Measurements from ENCODE around the gene UTS2B. TPM values are rescaled to one million over a fixed set of nuclear protein-coding genes. Genes with fewer than 3 reads are reported as not detected.

Gene UTS2B, protein sequence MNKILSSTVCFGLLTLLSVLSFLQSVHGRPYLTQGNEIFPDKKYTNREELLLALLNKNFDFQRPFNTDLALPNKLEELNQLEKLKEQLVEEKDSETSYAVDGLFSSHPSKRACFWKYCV
- 0.89 TPM for total RNA-seq

DNA sequence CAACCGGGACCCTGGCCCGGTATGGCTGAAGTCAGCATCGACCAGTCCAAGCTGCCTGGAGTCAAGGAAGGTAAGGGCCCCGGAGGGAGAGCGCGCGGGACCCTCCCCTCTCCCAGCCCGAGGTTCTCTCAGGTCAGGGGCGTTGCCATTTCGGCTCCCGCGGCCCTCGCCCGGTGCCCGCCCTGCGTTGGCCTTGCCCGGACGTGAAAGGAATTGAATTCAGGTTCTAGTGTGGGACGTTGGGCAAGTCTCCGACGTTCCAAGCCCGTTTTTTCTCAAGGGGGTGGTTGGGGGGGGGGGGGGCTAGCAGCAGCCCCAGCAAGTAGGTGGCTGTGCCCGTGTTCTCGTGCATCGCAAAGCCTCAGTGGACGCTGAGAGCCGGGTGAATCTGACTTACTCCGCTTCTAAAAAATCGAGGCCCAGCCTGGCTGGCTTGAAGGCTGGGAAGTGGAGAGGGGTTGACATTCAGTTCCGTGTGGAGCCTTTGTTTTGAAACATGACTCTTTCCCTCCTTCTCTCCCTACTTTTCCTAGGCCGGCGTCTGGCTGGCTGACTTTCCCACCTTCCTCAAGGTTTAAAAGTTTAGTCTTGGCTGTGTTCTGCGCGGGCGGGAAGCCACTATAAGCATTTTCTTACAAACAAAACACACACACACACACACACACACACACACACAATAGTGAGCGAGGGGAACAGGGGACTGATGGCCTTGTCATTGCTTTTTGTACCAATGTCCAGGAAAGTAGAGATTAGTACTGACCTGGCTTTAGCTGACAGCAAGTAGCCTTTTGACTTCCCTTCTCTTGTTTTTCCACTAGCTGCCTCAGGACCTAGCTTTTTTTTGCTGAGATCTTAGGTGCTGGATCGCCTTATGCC is at the start of gene UTS2B:
UTS2B (minus strand) TSS at position 873 of the 876 bp plus-strand sequence. CDS start 48,337 bp downstream, outside the sequence.
- intact Hi-C loops (cut with DNase I): no loop called here
- peak; percentile 62 for ATAC-seq
- DNase-seq (ENCODE audit: low spot score): peak; percentile 63

DNA sequence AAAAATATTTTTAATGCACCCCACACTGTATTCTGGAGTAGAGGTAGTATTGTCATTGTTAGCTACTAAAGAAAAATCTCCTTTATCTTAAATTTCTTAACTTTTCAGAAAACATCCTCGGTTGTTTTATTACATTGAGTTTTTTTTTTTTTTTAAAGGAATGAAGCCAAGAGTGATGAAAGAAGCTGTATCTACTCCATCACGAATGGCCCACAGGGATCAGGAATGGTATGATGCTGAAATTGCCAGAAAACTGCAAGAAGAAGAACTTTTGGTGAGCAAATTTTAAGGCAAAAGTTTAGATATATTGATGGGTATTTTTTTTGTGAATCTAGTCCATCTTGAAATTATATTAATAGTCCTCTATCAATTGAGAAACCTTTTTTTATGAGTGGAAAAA is 49.7 kb upstream of the UTS2B start:
- DNase-seq (ENCODE audit: low spot score): no peak
- no peak for ATAC-seq
- intact Hi-C loops (cut with DNase I): no loop called here

DNA sequence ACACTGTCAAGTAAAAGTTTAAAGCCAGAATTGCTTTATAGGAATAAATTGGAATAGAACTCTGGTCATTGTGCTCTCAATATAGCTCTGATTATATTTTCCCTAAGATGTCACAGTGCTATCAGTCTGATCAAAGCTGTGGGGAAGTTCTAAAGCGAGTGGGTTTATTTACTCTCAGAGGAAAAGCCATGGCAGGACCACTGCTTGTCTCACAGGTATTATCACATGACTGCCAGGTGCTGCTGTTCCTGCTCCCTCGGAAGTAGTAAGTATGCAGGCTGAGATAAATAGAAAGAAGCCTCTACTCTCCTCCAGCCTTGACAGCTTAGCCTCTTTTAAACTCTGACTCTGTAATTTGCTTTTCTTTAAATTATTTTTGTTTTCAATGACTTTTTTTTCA is 49.1 kb upstream of the UTS2B start:
- ATAC-seq: no peak
- no peak for DNase-seq (ENCODE audit: low spot score)
- intact Hi-C loops (cut with DNase I): no loop called here

DNA sequence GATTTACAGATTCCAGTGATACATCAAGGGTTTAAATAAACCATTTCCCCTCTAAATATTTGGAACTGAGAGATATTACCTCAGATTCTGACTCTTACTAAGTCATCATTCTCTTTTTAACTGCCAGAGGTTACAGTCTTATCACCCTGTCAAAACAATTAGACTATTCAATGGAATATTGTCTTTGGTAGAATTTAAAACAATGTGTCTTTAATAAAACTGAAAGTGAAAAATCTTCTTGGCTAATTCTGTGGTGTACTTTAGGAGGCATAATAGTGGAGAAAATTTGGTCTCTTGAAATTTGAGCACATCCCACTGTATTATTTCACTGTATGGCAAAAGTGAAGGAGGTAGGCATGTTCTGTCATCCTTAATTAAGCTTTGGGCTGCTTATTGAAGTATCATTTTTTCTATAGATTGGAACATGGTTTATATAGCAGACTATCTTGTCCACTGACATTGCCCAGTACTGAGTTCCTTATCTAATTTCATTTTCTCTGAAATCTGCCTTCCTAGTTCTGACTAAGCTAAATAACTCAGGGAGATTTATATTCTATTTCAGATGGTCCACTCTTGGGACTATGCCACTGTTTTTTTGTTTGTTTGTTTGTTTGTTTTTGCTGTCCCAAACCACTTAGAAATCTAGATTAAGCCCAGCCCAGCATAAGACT is 48.0 kb upstream of the UTS2B start:
- DNase-seq (ENCODE audit: low spot score) (no peak), ATAC-seq (peak; percentile 73)
- intact Hi-C loops (cut with DNase I): no loop called here

DNA sequence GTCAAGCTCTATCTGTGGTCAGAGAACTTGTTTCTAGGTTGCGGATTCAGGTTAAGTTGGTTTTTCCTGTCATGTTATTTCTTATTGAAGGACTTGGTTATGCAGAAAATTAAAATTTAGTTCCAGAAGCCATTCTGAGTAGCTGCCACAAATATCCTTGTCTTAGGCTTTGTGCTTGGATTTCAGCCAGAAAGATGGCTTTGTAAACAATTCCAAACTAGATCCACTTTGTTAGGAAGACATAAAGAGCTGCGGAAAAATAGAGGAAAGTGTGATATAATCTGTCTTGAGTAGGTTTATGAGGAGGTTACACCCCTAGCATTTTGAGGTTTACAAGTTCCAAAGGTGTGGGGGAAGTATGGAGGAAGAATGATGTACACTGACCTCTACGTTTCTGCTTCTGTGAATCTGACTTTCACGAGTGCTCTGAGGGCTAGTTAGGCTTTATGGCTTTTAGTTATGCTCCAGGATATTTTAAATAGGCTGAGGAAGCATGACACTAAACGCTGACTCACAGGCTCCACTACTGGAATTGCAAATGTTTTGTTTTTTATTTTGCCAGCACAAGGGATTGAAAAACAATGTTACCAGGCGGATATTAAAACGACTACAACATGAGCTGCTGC is 46.3 kb upstream of the UTS2B start:
- DNase-seq (ENCODE audit: low spot score) (no peak), ATAC-seq (peak; percentile 51)
- intact Hi-C loops (cut with DNase I): no loop called here

DNA sequence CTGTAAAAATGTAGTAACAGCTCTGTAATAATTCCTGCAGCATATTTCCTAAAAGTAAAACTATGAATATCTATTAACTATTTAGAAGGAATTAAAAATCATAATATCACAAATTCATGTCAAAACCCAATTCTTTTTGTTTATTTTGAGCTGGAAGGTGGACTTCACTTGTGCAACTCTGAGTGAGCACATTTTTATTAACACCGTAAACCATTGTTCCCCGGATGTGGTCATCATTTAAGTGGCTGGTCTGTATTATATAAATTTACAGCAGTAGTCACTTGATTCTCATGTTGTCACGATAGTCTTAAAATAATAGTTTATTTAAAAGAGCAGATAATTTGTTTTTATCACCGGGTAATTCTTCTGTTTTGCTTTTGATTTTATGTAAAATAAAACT is 43.0 kb upstream of the UTS2B start:
- intact Hi-C loops (cut with DNase I): no loop called here
- DNase-seq (ENCODE audit: low spot score) (no peak), ATAC-seq (no peak)

DNA sequence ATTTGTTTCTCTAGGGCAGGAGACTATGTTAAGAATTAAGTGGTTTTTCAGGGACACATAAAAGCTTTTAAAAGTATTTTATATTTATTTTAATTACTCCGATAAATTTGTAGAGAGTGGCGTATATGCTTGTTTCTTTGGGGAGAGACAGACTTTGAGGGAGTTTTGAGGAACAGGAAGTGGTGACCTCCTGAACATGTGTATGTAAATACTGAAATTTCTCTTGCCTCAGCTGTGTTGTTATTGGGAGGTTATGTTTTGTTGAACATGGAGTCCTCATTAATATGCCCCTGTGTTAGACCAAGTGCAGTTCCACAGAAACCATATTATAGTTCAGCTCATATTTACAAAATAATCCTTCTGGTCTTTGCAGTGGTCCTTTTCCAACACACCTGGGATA is 41.8 kb upstream of the UTS2B start:
- intact Hi-C loops (cut with DNase I): no loop called here

DNA sequence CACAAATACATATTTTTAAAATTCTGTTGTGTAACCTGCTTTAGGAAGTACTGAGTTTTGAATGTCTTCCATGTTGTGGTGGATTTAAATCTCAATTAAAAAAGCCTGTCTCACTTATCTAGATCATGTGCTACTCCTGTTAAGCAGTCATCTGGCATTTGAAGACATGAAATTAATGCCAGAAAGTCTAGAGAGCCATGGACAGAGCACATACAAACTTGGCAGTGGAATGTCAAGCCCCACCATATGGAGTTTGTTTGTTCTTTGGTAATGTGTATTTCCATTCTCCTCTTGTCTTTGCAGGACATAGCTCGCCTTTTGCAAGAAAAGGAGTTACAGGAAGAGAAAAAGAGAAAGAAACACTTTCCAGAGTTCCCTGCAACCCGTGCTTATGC is 39.3 kb upstream of the UTS2B start:
- intact Hi-C loops (cut with DNase I): no loop called here
- DNase-seq (ENCODE audit: low spot score) (no peak), ATAC-seq (no peak)

More for the DNA sequence above, 41.8 kb upstream of the UTS2B start:
- DNase-seq (ENCODE audit: low spot score) (no peak), ATAC-seq (no peak)

DNA sequence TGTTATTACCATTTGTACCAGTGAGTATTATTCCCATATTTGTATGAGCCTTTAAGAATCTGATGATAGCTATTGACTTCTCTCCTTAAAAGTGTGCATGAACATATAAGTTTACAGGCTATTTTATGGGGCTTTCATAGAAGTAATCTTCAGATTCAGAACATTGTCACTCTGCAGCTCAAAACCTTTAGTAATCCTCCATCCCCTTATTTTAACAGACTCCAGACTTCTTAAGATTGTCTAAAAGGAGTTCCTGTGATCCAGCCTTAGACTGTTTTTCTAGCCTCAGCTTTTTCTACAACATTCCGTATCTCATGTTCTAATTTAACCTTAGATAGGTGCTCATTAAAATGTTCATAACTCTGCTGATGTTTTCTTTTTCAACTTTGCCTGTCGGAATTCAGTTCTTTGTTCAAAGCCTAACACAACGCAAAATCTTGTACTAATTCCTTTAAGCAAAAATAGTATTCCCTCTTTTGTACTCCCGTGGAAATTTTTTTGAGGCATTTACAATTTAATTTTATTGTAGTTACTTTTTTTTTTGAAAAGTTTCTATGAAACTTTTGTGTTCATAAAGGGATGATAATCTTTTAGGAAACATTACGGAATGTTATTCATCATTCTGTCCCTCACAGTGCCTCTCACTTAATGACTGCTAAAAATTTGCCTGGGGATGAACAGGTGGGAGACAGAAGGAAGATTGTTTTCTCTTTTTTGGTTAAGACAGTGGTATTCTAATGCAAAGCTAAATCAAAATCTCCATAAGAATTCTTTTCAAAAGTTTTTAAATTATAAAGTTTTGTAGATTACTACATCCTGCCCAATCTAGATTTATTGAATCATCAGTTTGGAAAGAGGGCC is 38.7 kb upstream of the UTS2B start:
- intact Hi-C loops (cut with DNase I): no loop called here
- no peak for ATAC-seq
- DNase-seq (ENCODE audit: low spot score): no peak

DNA sequence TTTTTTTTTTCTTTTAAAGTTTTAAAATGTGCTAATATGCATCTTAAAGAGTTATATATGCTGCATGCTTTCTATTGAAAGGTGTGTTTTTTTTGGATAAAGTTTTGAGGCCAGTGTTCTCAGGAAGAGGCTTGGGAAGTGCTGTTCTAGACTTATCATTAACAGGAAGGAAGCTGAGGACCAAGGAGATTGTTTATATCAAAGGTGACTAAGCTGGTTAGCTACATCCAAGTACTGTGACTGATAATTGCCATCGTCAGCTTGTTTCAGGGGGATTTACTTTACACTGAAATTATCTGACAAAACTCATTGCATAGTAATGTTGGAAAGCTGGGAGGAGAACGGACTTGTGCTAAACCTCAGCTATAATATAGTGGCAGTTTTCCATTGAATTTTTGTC is 36.3 kb upstream of the UTS2B start:
- DNase-seq (ENCODE audit: low spot score) (no peak), ATAC-seq (no peak)
- intact Hi-C loops (cut with DNase I): no loop called here

DNA sequence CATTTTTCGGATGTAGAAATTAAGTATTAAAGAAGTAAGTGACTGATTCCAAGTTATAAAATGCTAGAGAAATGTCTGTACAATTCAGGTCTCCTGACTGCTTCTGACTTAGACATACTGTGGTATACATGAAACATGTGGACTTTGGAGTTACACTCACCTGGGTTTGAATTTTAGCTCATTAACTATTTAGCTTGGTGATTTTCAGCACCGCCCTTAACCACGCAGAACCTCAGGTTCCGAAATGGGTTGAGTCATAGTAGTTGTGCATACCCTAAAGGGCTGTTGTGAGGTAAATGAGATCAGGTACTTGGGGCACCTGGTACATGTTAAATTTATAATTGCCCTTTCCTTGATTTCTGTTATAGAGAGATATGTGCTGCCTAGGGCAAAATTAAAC is 32.9 kb upstream of the UTS2B start:
- DNase-seq (ENCODE audit: low spot score) (no peak), ATAC-seq (no peak)
- intact Hi-C loops (cut with DNase I): no loop called here

DNA sequence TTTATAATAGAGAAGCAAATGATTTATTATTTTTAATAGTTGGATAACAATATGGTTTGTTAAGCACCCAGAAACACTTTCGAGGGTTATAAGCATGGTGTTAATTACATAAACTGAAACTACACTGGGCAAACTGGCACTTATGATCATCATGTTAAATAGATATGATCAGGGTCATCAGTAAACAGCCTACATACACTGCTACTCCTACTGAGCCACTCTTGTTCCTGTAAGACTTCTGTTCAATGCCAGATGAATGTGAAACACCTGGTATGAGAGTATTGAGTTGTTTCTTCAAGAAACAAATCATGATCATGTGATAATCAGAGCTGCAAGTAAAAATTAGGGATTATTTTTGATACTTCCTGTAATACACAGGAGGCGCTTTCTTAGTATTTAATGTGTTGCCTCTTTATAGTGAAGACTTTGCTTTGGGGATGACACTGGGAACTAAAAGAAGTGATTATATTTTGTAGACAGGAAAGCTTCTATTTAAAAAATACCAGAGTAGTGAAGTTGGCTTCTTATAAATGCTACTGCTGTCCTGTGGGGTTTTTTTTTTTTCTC is 32.3 kb upstream of the UTS2B start:
- DNase-seq (ENCODE audit: low spot score): no peak
- intact Hi-C loops (cut with DNase I): no loop called here
- ATAC-seq: no peak

DNA sequence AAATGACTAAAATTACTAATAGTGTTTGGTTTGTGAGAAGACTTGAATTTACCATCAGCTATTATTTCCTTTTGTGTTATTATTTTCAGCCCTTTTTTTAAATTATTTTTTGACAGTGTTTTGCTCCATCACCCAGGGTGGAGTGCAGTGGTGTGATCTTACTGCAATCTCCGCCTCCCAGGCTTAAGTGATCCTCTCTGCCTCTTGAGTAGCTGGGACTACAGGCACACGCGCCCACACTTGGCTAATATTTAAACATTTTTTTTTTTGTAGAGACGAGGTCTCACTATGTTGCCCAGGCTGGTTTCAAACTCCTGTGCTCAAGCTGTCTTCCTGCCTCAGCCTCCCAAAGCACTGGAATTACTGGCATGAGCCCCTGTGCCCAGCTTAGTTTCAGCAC is 31.7 kb upstream of the UTS2B start:
- DNase-seq (ENCODE audit: low spot score): no peak
- intact Hi-C loops (cut with DNase I): no loop called here
- ATAC-seq: no peak

DNA sequence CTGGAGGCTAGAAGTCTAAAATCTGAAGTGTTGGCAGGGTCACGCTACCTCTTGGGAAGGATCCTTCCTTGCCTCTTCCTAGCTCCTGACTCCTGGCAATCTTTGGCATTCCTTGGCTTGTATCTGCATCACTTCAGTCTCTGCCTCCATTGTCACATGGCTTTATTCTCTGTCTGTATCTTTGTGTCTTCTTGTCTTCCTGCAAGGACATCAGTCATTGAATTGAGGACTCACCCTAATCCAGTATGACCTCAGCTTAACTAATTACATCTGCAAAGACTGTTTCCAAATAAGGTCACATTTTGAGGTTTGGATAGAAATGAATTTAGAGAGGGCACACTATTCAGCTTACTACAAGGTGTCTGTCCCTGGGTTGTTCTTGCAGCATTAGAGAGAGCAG is 31.1 kb upstream of the UTS2B start:
- DNase-seq (ENCODE audit: low spot score): no peak

DNA sequence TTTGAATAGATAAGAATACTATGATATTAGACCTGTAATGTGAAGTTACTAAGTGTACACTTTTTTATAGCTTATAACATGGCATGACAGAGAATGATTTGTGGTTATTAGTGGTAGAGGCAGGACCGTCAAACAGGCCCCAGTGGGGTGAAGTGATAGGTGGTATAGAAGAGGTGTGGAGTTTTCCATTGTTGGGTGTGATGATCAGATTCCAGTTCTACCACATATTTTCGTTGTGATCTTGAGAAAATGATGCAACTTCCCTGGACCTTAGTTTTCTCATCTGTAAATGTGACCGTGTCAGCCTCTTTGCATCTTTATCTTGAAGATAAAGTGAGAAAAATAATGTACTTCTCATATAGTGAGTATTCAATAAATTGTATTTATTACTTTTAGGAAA is 30.3 kb upstream of the UTS2B start:
- DNase-seq (ENCODE audit: low spot score) (no peak), ATAC-seq (no peak)
- intact Hi-C loops (cut with DNase I): no loop called here

More for the DNA sequence above, 31.1 kb upstream of the UTS2B start:
- no peak for ATAC-seq
- intact Hi-C loops (cut with DNase I): no loop called here

DNA sequence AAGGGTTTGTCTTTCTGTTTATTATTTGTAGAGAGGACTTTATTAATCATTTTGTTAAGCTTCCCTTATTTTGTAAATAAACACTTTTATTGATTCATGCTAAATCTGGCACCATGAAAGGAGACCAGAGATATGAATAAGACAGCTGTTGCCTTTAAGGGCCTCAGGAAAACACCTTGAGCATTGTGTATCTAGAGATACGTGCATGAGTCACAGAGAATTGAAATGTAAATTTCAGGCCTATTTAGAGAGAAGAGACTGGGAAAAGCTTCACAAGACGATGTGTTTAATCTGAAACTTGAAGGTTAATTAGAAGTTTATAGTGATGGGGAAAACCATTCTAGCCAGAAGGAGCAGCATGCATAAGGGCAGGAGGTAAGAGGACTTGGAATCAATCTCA is 28.6 kb upstream of the UTS2B start:
- intact Hi-C loops (cut with DNase I): no loop called here
- ATAC-seq (no peak), DNase-seq (ENCODE audit: low spot score) (no peak)

DNA sequence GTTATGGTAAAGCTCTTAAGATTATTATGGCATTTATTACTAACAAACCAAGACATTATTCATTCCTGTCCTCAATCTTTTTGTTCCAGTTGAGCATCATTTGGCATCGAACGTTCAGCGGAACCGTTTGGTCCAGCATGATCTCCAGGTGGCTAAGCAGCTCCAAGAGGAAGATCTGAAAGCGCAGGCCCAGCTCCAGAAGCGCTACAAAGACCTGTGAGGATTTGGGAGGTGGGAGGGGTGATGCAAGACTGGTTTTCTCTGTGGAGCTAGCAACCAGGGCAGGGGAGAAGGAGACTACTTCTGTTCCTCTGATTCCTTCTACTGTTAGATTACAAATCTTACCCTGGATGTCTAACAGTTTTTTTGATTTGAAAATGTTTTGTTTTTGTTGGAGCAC is 27.6 kb upstream of the UTS2B start:
- DNase-seq (ENCODE audit: low spot score) (no peak), ATAC-seq (no peak)
- intact Hi-C loops (cut with DNase I): no loop called here

DNA sequence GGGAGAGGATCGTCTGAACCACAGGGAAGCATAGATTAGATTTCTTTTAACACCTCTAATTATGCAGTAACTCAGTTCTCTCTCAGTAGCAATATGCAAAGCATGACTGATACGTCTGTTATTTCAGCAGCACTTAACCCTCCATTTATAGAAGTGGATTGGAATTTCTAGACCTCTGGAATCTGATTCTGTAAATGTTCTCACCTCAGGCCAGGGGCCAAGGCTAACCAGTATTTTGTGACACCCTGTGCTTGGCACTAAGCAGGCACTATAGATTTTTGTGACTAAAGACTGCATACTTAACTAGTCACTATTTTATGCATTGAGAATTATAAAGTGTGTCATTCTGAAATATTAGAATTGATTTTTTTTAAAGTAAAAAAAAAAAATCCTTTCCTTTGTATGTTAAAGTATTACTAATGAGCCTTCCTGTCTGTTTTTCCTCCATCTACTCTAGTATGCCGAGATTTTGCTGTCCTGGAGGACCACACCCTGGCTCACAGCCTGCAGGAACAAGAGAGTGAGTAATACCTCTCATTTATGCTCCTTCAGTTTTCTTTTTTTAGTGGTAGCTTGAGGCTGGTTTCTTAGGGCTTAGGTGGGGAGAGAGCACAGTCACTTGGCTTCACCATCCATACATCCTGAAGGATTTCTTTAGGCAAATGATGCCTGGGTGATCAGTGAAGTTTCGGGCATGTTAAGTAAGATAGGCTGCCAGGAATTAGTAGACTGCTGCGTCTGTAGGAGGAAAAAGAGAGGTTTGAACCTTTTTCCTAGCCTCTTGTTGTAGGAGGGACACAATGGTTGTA is 26.5 kb upstream of the UTS2B start:
- ATAC-seq: no peak
- intact Hi-C loops (cut with DNase I): no loop called here
- no peak for DNase-seq (ENCODE audit: low spot score)
